Psoas muscle (tissue), 8 donors: ENCODE results near the gene ATRAID. TPM values are rescaled to one million over a fixed set of nuclear protein-coding genes. Genes with fewer than 3 reads are reported as not detected.
A peak's percentile ranks its signal among the peaks of the same experiment; 100 is the strongest.

Source experiments
- ATAC-seq, 4 donors: fragments of 200-7000 bp; cut with Tn5 transposase; one replicate each; pipeline ENCODE4 v1.9.1; 2020; ENCODE audit warnings: moderate library complexity in 3 of 4, mild to moderate bottlenecking in 2 of 4
- DNase-seq, 2 donors: peaks; one replicate each; pipeline ENCODE4 v3.0.0-alpha.2; 2020
- H3K27ac ChIP-seq: fragments of 200-600 bp; one replicate; pipeline ENCODE4 v1.8.0; 2022
- H3K27me3 ChIP-seq, 3 donors: fragments of 200-600 bp in 1 of 3; one replicate each; pipeline versions ENCODE4 v1.6.1 to v1.8.0; 2013 to 2022; ENCODE audit warnings: low read length in 2 of 3, mild to moderate bottlenecking in 2 of 3, moderate library complexity in 1 of 3; ENCODE audit not compliant: insufficient read depth in 3 of 3
- H3K36me3 ChIP-seq, 2 donors: fragments of 200-600 bp in 1 of 2; one replicate each; pipeline versions ENCODE4 v1.6.1 to v1.8.0; 2013 to 2022; ENCODE audit warnings: low read depth in 1 of 2, mild to moderate bottlenecking in 1 of 2, moderate library complexity in 1 of 2; ENCODE audit not compliant: insufficient read depth in 1 of 2
- H3K4me1 ChIP-seq: fragments of 200-600 bp; one replicate; pipeline ENCODE4 v1.8.0; 2022
- H3K4me3 ChIP-seq: fragments of 200-600 bp; one replicate; pipeline ENCODE4 v1.8.0; 2022; ENCODE audit warnings: mild to moderate bottlenecking
- H3K9me3 ChIP-seq: fragments of 200-600 bp; one replicate; pipeline ENCODE4 v1.8.0; 2022
- CTCF ChIP-seq: fragments of 200-600 bp; IDR thresholded peaks from one replicate; pipeline ENCODE4 v1.8.0; 2022; ENCODE audit warnings: antibody characterized with exemption
- WGBS, 3 donors: extraction: QIAGEN DNeasy Blood & Tissue Kit; methylation state at CpG; one replicate each; pipeline versions ENCODE4 v1.1.6 to v1.1.7; 2013; 5-methylcytosine and 5-hydroxymethylcytosine counted together
- intact Hi-C, 2 donors: fragments of 100-400 bp; cut with DNase I; formaldehyde crosslinking; loops; one replicate each; pipeline versions ENCODE4 v1.11.0 to v1.14.2; 2022
- polyA plus RNA-seq, 3 donors: library from polyadenylated mRNA; stranded (reverse); fragments of 200-250 nt; gene quantifications; one replicate each; pipeline ENCODE4 v1.2.3, GENCODE V29; 2013
- total RNA-seq, 4 donors: library from RNA; stranded (reverse); fragmentation: NEBNext Ultra II Directional in 2 of 4; extraction: Animal tissue kit (Norgen Biotek cat#: 25700) in 2 of 4; gene quantifications; one replicate each; pipeline versions ENCODE4 v1.2.1 to v1.2.4, GENCODE V29; 2021 to 2023
- donor health status: healthy with polysubstance abuse.
- donor health status: DM: no; HTN: no; CAD: no; lungs with moderate emphysema.
- donor health status: Bipolar disorder and iron deficiency.
- donor health status: healthy.
- donor health status: DM: yes; HTN: yes; CAD: no.
- donor health status: DM: no; HTN: no; CAD: no.
- donor health status: DM: no; HTN: no; CAD: no.
- donor health status: DM: yes; HTN: yes; CAD: no.

The ATRAID gene
- total and polyA plus RNA-seq, 7 donors, result 87.1 to 188 (median 101) TPM

- Histone ChIP-seq H3K9me3 (no peaks in the 10 kb centered on the region), H3K4me3 (no peak overlapping the region), H3K27ac (no peak overlapping the region), H3K4me1 (no peaks in the 10 kb centered on the region), H3K27me3 (no peaks in the 10 kb centered on the region), H3K36me3 (peaks cover 22 to 98% of the 10 kb centered on the region in 2 donors)
- DNase-seq (no peak), ATAC-seq (no peak)
- 75 to 79% (median 76%) methylated on average over 8 of the region's 8 CpGs for WGBS, 3 donors
- intact Hi-C loops, result loop anchor here in 1 of 2 donors (10.0 kb wide), 1 partner anchor 240 kb away; no protein-coding TSS in a partner anchor
- TF ChIP-seq CTCF, result no peak
These were observed 6.6 kb upstream of the ATRAID start for GRCh38 chr2:27205206-27205605.

GRCh38 chr2:27206346-27206745, 5.5 kb upstream of the ATRAID start:
- Histone ChIP-seq H3K9me3 (no peaks in the 10 kb centered on the region), H3K4me3 (no peak overlapping the region), H3K27me3 (no peaks in the 10 kb centered on the region), H3K27ac (no peak overlapping the region), H3K36me3 (peaks cover 22 to 87% of the 10 kb centered on the region in 2 donors), H3K4me1 (no peaks in the 10 kb centered on the region)
- no peak for DNase-seq
- no peak for TF ChIP-seq CTCF
- intact Hi-C loops, result loop anchor here in 1 of 2 donors (10.0 kb wide), 1 partner anchor 242 kb away; no protein-coding TSS in a partner anchor
- 93 to 95% (median 94%) methylated on average over 6 of the region's 6 CpGs for WGBS, 3 donors
- ATAC-seq, result no peak

GRCh38 chr2:27208486-27209050, 3.3 kb upstream of the ATRAID start:
- ATAC-seq (no peak), DNase-seq (no peak)
- Histone ChIP-seq H3K27ac (no peak overlapping the region), H3K4me3 (no peak overlapping the region), H3K27me3 (no peaks in the 10 kb centered on the region), H3K36me3 (peaks cover 13 to 70% of the 10 kb centered on the region in 2 donors), H3K4me1 (peaks cover 7% of the 10 kb centered on the region), H3K9me3 (no peaks in the 10 kb centered on the region)
- intact Hi-C loops, result loop anchor here in 1 of 2 donors (10.0 kb wide), 1 partner anchor 244 kb away; no protein-coding TSS in a partner anchor
- WGBS, 3 donors, result 85 to 92% (median 86%) methylated on average over 4 of the region's 4 CpGs
- no peak for TF ChIP-seq CTCF

- Histone ChIP-seq H3K36me3 (peaks cover 6 to 70% of the 10 kb centered on the region in 2 donors), H3K4me3 (no peak overlapping the region), H3K27me3 (no peaks in the 10 kb centered on the region), H3K9me3 (no peaks in the 10 kb centered on the region), H3K4me1 (peaks cover 13% of the 10 kb centered on the region), H3K27ac (no peak overlapping the region)
- ATAC-seq (peak in 1 of 4 donors; percentile 25), DNase-seq (no peak)
- intact Hi-C loops, result loop anchor here (5.0 to 10.0 kb wide), 2 partner anchors 78 to 245 kb away; partner anchors contain the start of gene PREB (in 1 of the 2)
- 88 to 94% (median 91%) methylated on average over 6 of the region's 6 CpGs for WGBS, 3 donors
- TF ChIP-seq CTCF, result no peak
These were observed 2.0 kb upstream of the ATRAID start for GRCh38 chr2:27209621-27210401.
